DND-41 (cell line): ENCODE results near the gene KIF26A.

Experiments
- ATAC-seq: fragments of 200-7000 bp; cut with Tn5 transposase; 3 replicates; pipeline ENCODE4 v1.9.1; 2021; ENCODE audit warnings: low read depth; ENCODE audit not compliant: insufficient read depth
- DNase-seq: peaks from one replicate; pipeline ENCODE4 v3.0.0-alpha.2; 2020
- H2AFZ ChIP-seq: 2 replicates; pipeline ENCODE4 v1.6.0; 2012; ENCODE audit warnings: low read depth, low read length
- H3K27ac ChIP-seq: 2 replicates; pipeline ENCODE4 v1.5.1; 2012; ENCODE audit warnings: low read length, inconsistent platforms
- H3K27me3 ChIP-seq: fragments of 200-600 bp; sonication (generic); 2 replicates; pipeline ENCODE4 v1.6.0; 2012; ENCODE audit warnings: low read length, mild to moderate bottlenecking, inconsistent platforms; ENCODE audit not compliant: insufficient read depth, poor library complexity
- H3K36me3 ChIP-seq: 2 replicates; pipeline ENCODE4 v1.5.1; 2012; ENCODE audit warnings: low read length, inconsistent platforms; ENCODE audit not compliant: insufficient read depth
- H3K4me1 ChIP-seq: 2 replicates; pipeline ENCODE4 v1.5.1; 2012; ENCODE audit warnings: mild to moderate bottlenecking, low read length; ENCODE audit not compliant: insufficient read depth
- H3K4me2 ChIP-seq: 2 replicates; pipeline ENCODE4 v1.6.0; 2012; ENCODE audit warnings: mild to moderate bottlenecking, moderate library complexity, low read length, inconsistent platforms; ENCODE audit not compliant: insufficient read depth
- H3K4me3 ChIP-seq, 2 experiments: fragments of 200-600 bp in 1 of 2; shearing (Covaris generic) in 1 of 2; 2 replicates each; pipeline ENCODE4 v1.5.1; 2012 to 2016; ENCODE audit warnings: inconsistent platforms in 2 of 2, low read length in 2 of 2, mild to moderate bottlenecking in 2 of 2, low read depth in 1 of 2, moderate library complexity in 1 of 2
- H3K79me2 ChIP-seq: 2 replicates; pipeline ENCODE4 v1.6.0; 2012; ENCODE audit warnings: low read length, inconsistent platforms; ENCODE audit not compliant: insufficient read depth
- H3K9ac ChIP-seq: 2 replicates; pipeline ENCODE4 v1.6.0; 2012; ENCODE audit warnings: low read depth, mild to moderate bottlenecking, inconsistent platforms, low read length, moderate library complexity
- H3K9me3 ChIP-seq: 2 replicates; pipeline ENCODE4 v1.5.1; 2012; ENCODE audit warnings: low read length, moderate library complexity, mild to moderate bottlenecking, inconsistent platforms; ENCODE audit not compliant: insufficient read depth, severe bottlenecking
- H4K20me1 ChIP-seq: 2 replicates; pipeline ENCODE4 v1.6.0; 2012; ENCODE audit warnings: low read length; ENCODE audit not compliant: insufficient read depth
- EZH2 ChIP-seq: IDR thresholded peaks from 3 replicates; pipeline ENCODE4 v1.6.1; 2012; ENCODE audit warnings: borderline replicate concordance, low read depth, mild to moderate bottlenecking, moderate library complexity, low read length, inconsistent platforms; ENCODE audit not compliant: severe bottlenecking
- TF ChIP-seq, protein P1 (sequence below): IDR thresholded peaks from 2 replicates; pipeline ENCODE4 v1.5.1; 2012; ENCODE audit warnings: borderline replicate concordance, low read length, moderate library complexity, mild to moderate bottlenecking; ENCODE audit not compliant: poor library complexity, severe bottlenecking; ENCODE audit errors: extremely low read depth

Gene KIF26A

DNA sequence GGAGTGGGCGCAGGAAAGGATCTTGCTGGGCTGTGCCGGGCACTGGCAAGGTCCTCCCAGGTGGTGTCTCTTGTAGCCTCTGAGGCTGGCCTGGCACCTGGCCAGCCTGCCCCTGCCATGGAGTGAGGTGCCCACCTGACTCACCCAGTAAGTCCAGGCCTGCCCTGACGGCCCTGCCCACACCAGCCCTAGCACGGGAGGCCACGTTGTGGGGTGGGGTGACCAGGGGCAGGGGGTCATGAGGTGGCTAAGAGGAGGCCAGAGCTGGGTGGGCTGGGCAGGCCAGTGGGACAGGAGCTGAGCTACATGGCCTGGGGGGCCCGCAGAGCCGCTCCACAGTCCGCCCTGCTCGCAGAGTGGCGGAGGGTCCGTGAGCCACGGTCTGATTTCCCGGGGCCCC is 45.4 kb downstream of the KIF26A start:
- Histone ChIP-seq H4K20me1 (no peaks in the 10 kb centered on the region; the same call in 1 of the 2 replicates), H3K36me3 (no peaks in the 10 kb centered on the region), H3K79me2 (no peaks in the 10 kb centered on the region), H3K9ac (no peak overlapping the region), H3K4me1 (no peaks in the 10 kb centered on the region), H3K27ac (no peak overlapping the region), H3K4me3 (no peak overlapping the region), H3K4me2 (no peak overlapping the region), H3K9me3 (no peaks in the 10 kb centered on the region), H2AFZ (no peak overlapping the region), H3K27me3 (no peaks in the 10 kb centered on the region)
- DNase-seq (no peak), ATAC-seq (no peak)
- TF ChIP-seq EZH2 = no peak
- TF ChIP-seq, protein P1, sequence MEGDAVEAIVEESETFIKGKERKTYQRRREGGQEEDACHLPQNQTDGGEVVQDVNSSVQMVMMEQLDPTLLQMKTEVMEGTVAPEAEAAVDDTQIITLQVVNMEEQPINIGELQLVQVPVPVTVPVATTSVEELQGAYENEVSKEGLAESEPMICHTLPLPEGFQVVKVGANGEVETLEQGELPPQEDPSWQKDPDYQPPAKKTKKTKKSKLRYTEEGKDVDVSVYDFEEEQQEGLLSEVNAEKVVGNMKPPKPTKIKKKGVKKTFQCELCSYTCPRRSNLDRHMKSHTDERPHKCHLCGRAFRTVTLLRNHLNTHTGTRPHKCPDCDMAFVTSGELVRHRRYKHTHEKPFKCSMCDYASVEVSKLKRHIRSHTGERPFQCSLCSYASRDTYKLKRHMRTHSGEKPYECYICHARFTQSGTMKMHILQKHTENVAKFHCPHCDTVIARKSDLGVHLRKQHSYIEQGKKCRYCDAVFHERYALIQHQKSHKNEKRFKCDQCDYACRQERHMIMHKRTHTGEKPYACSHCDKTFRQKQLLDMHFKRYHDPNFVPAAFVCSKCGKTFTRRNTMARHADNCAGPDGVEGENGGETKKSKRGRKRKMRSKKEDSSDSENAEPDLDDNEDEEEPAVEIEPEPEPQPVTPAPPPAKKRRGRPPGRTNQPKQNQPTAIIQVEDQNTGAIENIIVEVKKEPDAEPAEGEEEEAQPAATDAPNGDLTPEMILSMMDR = no peak

DNA sequence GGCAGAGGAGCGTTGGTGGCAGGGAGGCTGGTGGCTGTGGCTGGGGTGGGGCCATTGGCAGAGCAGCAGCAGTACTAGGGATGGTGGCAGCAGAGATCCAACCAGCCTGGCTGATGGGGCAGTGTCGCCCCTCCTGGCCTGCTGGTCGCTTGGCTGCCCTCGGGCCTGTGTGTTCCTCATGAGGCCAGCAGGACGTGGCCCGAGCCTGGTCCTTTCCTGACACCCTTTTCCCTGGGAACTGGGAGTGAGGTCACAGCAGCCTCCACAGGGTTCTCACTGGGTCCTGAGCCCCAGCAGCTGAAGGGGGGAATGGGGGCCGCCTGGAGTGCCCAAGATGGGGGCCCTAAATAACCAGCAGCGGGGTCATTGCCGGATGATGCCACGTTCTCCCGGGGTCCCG is 46.1 kb downstream of the KIF26A start:
- H3K9ac ChIP-seq = no peak overlapping the region
- TF ChIP-seq, protein P1 = no peak
- TF ChIP-seq EZH2 = no peak
- no peaks in the 10 kb centered on the region; the same call in 1 of the 2 replicates for H4K20me1 ChIP-seq
- no peaks in the 10 kb centered on the region for H3K9me3 ChIP-seq
- H3K36me3 ChIP-seq = no peaks in the 10 kb centered on the region
- no peaks in the 10 kb centered on the region for H3K27me3 ChIP-seq
- no peak overlapping the region for H3K4me3 ChIP-seq
- no peak for DNase-seq
- H2AFZ ChIP-seq = no peak overlapping the region
- H3K79me2 ChIP-seq = no peaks in the 10 kb centered on the region
- no peak for ATAC-seq
- H3K4me1 ChIP-seq = no peaks in the 10 kb centered on the region
- no peak overlapping the region for H3K4me2 ChIP-seq
- H3K27ac ChIP-seq = no peak overlapping the region

DNA sequence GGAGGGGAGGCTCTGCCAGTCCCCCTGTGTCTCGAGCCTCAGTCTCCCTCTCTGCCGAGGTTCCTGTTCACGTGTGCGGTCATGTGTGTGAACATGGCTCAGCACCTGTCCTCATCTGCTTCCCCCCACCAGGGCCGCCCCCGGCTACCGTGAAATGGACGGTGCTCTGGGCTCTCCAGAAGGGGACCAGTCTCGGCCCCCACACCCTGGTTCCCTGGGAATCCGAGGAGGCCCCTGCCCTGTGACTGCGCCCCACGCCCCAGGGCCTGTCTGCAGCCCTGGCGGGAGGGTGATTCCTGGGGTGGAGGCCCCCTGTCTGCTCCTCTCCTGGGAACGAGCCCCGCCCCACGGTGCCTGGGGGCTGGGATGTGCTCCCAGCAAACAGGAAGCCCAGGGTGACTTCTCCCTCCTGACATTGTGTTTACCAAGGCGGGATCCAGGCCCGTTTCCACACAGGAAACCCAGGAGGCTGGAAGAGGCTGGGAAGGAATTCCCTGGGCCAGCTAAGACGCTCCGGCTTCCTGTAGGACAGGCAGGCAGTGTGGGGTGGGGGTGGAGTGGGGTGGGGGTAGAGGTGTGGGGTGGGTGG is 46.6 kb downstream of the KIF26A start:
- Histone ChIP-seq H3K27ac (no peak overlapping the region), H3K4me2 (no peak overlapping the region), H3K4me1 (no peaks in the 10 kb centered on the region), H4K20me1 (no peaks in the 10 kb centered on the region; the same call in 1 of the 2 replicates), H3K79me2 (no peaks in the 10 kb centered on the region), H3K27me3 (no peaks in the 10 kb centered on the region), H3K36me3 (no peaks in the 10 kb centered on the region), H3K9ac (no peak overlapping the region), H3K9me3 (no peaks in the 10 kb centered on the region), H3K4me3 (no peak overlapping the region), H2AFZ (no peak overlapping the region)
- TF ChIP-seq EZH2 = no peak
- TF ChIP-seq, protein P1 = no peak
- no peak for ATAC-seq
- DNase-seq = no peak
